HG03432 (cell line): ENCODE measurements around the gene SMARCB1.
A peak's percentile ranks its signal among the peaks of the same experiment; 100 is the strongest.
"Not testable (repeated sequence)": the region's sequence is repeated elsewhere in the genome, so short reads cannot be mapped to it uniquely, and the experiment has no call there.

Experiments used
- ATAC-seq: cut with Tn5 transposase; IDR thresholded peaks from one replicate; pipeline ENCODE4 v1.9.1; 2021; ENCODE audit warnings: mild to moderate bottlenecking, moderate library complexity; ENCODE audit not compliant: unreplicated experiment

SMARCB1 gene

GRCh38 chr22:23841736-23842445 is 55.1 kb downstream of the SMARCB1 start:
- ATAC-seq: no peak

DNA sequence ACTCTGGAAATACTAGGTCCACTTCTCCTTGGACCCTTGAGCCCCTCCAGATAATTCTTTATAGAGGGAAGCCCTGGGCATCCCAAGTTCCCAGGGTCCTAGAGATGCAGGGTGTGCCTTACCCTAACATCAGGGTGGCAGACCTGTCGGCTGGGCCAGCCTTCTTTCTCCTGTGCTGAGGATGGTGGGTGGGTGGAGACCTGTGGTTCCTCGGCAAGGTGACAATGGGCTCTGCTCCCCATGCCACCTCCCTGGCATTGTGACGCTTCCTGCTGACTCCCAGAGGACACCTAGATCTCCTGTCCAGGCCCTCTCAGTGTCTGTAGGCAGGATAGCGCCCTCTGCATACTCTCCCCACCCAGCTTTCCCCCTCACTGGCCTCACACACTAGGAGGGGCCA is 55.8 kb downstream of the SMARCB1 start:
- no peak for ATAC-seq

- ATAC-seq: no peak
These were observed 58.0 kb downstream of the SMARCB1 start for GRCh38 chr22:23844739-23845202.

DNA sequence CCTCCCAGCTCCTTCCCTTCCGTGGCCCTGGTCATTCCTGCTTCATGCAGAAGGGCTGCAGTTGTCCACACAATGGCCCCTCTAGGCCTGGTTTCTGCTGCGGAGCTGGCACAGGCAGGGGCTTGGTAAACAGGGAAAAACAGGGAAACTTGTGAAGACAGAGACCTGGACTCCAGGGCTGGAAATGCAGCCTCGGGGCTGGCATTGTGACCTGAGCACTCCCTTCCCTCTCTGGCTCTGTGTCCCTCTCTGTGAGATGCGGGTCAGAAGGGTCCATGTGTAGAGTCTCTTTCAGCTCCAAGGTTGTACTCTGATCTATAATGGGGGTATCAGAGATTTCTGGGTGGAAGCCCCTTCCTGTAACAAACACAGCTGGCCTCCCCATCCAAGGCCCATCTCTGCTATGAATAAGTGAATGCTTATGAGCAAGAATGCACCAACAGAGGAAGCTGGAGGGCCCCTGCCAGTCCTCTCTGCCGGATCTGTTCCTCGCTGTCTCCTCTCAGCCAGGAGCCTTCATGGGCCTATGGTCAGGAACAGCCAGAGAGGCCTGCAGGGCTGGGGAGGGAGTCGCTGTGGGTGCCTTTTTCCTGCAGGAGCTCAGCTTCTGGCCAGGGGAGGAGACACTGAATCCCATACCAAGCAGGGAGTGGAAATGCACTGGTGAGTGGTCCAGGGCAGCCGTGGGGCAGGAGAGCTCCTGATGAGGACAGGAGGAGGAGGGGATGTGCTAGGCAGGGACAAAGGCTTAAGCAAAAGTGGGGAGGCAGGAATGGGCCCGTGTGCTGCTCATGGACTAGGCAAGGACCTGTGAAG is 58.7 kb downstream of the SMARCB1 start:
- ATAC-seq: no peak

DNA sequence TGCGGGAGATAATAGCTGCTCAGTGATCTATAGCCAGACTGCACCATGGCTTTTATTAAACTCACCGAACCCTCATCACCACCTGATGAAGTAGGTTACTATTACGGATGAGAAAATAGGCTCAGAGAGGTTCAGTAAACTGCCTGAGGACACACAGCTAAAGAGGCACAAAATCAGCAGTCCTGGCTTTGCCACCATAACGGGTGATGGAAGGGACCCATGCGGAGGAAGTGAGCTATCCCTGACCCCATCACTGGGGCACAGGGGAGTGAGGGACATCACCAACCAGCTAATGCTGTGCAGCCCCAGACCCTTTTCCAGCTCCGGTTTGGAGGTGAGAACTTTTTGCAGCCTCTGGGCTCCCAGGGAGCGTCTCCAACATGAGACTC is 59.3 kb downstream of the SMARCB1 start:
- no peak for ATAC-seq

- no peak for ATAC-seq
These were observed 60.6 kb downstream of the SMARCB1 start for GRCh38 chr22:23847310-23847920.

DNA sequence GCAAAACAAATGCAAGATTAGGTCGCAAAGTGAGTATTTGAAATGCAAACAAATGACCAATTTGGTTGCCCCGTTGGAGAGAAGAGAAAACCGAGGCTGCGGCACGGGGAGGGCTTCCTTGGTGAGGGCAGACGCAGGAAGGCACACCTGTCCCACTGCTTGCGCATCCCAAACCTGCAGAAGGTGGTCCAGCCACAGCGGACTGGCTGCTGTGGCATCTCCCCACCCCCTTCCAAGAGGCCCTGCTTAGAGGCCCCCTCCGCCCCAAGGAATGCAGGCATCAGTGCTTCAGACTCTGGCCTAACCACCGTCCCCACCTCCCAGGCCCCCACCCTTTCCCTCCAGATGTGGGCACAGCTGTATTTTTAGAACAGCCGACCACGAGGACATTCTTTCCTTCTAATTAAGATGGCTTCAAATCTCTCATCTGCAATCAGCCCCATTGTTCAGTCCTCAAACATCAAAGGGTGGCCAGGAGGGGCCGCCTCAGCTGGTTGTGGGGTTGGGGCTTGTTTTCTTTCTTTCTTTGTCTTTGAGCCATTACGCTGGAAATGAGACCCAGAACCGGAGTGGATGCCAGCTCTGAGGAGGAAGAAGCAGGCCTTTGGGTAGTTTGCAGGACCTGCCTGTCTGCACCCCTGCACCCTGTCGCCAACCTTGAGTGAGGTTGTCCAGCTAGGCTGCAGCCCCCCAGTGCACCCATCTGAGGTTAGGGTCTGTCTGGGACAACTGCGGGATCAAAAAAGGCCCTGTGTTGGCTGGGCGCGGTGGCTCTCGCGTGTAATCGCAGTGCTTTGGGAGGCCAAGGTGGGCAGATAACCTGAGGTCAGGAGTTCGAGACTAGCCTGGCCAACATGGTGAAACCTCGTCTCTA is 61.5 kb downstream of the SMARCB1 start:
- ATAC-seq: no peak

DNA sequence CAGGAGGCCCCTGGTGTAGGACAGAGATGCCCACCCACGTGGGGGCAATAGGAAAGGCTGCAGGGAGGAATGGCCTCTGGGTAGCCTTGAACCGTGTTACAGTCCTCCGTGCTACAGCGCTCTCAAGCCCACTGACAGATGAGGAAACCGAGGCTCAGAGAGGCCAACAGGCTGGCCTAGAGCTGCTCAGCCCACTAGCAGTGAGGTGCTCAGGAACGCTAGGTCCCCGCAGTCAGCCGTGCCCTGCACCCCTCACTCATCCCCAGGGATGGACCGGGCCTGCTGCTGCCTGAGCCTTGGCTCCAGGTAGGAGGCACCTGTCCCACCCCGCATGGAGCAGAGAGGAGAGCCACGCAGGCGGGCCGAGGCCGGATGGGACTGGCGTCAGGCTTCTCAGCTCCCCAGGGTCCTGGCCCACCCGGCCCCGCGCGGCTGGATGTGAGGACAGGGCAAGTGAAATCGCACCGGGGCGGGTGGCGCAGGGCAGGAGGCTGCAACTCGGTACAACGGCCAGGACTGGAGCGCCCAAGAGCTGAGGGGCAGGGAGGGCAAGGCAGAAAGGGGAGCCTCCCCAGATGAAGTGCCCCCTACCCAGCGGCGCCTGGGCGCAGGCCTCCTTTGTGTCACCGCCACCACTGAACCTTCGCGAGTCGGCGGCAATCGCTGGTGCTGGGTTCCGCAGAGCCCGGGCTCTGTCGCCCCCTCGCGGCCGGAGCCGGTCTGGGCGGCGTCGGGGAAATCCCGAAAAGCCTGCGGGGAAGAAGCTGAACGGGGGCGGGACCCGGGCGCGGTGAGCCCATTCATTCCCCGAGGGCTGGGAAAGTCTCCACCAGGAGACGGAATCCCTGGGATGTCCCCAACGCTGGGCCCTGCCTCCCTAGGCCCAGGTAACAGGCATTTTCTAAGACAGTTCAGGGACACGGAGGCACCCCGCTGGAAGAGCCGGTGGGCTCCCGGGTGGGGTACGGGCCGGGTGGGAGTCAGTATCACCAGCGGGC is 62.5 kb downstream of the SMARCB1 start:
- peak; percentile 62 for ATAC-seq

DNA sequence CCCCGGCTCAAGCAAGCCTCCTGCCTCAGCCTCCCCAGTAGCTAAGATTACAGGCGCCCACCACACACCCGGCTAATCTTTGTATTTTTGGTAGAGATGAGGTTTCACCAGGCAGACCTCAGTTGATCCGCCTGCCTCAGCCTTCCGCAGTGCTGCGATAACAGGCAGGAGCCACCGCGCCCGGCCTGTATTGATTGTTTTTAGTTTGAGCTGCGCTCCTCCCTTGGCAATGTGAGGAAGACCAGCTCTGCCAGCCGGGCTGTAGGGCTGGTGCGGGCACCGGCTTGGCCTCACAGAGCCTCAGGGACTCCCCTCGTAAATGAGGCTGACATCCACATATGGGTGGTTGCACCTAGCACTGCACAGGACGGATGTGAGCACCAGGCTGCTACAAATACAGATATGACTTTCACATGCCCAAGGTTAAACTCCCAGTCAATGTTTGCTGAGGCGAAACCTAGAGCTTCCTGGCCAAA is 63.4 kb downstream of the SMARCB1 start:
- ATAC-seq: peak; percentile 47

DNA sequence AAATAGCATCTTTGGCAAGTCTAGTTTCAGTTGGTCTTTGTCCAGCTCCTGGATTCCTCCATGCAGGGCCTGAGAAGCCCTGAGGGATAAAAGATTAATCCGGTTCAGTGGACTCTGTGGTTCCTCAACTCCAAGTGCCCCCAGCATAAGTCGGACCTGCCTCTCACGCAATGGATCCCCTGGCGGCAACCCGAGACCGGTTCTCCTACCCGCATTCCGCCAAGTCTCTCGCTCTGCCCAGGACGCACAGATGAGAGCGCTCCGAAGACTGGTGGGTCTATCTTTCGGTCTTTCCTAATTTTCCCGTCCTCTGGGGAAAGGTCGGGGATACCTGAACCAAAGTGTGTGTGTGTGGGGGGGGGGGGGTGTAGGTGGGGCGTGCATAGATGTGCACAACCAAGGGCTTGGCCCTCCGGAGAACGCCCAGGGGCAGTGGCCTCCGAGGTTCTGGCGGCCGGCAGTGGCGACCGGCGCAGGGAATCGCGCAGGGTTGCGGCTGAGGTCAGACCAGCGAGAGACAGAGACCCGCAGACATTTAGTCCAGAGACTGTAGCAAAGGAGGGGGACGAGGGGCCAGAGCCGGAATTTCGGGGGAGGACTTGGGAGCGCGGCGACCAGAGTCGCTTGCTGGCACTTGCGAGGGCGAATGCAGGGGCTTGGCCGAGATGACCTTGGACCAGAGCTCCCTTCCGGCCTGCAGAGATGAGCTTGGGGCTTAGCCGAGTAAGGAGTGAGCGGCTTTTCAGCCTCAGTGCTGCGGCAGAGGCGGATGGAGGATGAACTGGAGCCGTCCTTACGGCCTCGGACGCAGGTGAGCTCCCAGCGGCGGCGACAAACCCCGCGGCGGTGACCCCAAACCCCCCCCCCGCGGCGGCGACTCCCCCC is 70.2 kb downstream of the SMARCB1 start:
- peak; percentile 50 for ATAC-seq

GRCh38 chr22:23857606-23858483 is 71.1 kb downstream of the SMARCB1 start, which contains the start of gene SLC2A11:
Gene SLC2A11, plus strand, starts transcription at chr22:23857875. Its CDS starts 125 bp downstream, at chr22:23858000.
- peak; percentile 93 for ATAC-seq

GRCh38 chr22:23858484-23858815 is 71.7 kb downstream of the SMARCB1 start:
- ATAC-seq: no peak

GRCh38 chr22:23859201-23859600 is 72.4 kb downstream of the SMARCB1 start:
- no peak for ATAC-seq

DNA sequence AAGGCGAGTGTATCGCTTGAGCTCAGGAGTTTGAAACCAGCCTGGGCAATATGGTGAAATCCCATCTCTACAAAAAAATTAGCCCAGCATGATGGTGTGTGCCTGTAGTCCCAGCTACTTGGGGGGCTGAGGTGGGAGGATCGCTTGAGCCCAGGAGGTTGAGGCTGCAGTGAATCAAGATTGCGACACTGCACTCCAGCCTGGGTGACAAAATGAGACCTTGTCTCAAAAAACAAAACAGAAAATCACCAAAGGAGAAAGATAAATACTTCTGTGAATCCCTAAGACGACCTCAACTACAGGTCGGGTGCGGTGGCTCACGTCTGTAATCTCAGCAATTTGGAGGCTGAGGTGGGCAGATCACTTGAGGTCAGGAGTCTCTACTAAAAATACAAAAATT is 73.4 kb downstream of the SMARCB1 start:
- ATAC-seq: not testable (repeated sequence)

- ATAC-seq: no peak
These were observed 75.3 kb downstream of the SMARCB1 start for GRCh38 chr22:23862103-23862502.

- ATAC-seq: not testable (repeated sequence)
These were observed 77.9 kb downstream of the SMARCB1 start for GRCh38 chr22:23864499-23865154.

DNA sequence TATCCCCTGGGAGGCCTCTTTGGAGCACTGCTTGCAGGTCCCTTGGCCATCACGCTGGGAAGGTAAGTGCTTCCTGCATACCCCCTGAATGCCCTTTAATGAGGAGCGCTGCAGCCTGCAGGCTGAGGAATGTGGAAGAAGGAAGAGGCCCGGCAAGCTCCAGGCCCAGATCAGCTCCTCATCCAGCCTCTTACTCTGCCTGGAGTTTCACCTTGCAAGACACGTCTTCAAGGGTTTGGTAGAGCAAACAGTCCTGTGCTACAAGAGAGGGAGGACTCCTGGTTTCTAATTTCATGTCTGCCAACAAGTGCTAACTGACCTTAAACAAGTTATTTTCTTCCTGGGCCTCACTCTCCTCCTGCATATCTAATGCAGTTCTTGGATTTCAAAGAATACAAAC is 81.8 kb downstream of the SMARCB1 start:
- no peak for ATAC-seq
